Activated CD4-positive, alpha-beta memory T cell treated with anti-CD3 and anti-CD28 coated beads for 36 hours (primary cell): ENCODE data around the gene ABHD15. TPM values are rescaled to one million over a fixed set of nuclear protein-coding genes. Genes with fewer than 3 reads are reported as not detected.

Experiments
- CTCF ChIA-PET: fragments of 350-600 bp; sonication (Branson Sonifier 250); formaldehyde crosslinking; loops from one replicate; lab custom pipeline; 2021; ENCODE audit warnings: antibody characterized with exemption, inconsistent platforms; lab: Charles Lee
- POLR2A ChIA-PET: fragments of 350-600 bp; sonication (Branson Sonifier 250); formaldehyde crosslinking; loops from one replicate; lab custom pipeline; 2021; ENCODE audit warnings: antibody characterized with exemption; lab: Charles Lee
- DNase-seq: peaks from one replicate; pipeline ENCODE4 v3.0.0-alpha.2; 2020
- H3K27ac Mint-ChIP-seq: one replicate; pipeline ENCODE4 v1.8.0; 2021; ENCODE audit warnings: mixed read lengths
- H3K27me3 Mint-ChIP-seq: one replicate; pipeline ENCODE4 v1.8.0; 2021; ENCODE audit warnings: mixed read lengths
- H3K36me3 Mint-ChIP-seq: one replicate; pipeline ENCODE4 v1.8.0; 2021; ENCODE audit warnings: mixed read lengths
- H3K4me1 Mint-ChIP-seq: one replicate; pipeline ENCODE4 v1.8.0; 2021; ENCODE audit warnings: low read depth, mixed read lengths
- H3K4me3 Mint-ChIP-seq: one replicate; pipeline ENCODE4 v1.8.0; 2021; ENCODE audit warnings: mild to moderate bottlenecking, mixed read lengths
- H3K9me3 Mint-ChIP-seq: one replicate; pipeline ENCODE4 v1.8.0; 2021; ENCODE audit warnings: mixed read lengths
- intact Hi-C: fragments of 100-400 bp; cut with micrococcal nuclease; formaldehyde crosslinking; loops from one replicate; pipeline ENCODE4 v1.15.1; 2023
- total RNA-seq, 2 experiments: library from RNA; stranded (reverse); gene quantifications; one replicate each; pipeline ENCODE4 v1.2.3, GENCODE V29; 2021

ABHD15 gene
- total RNA-seq, 2 experiments from 2014 or later, result 8.9 to 9.8 TPM

- peaks cover 41% of the 10 kb centered on the region for H3K4me1 Mint-ChIP-seq
- ChIA-PET POLR2A (interaction anchor here (1.2 to 3.2 kb wide), 4 partner anchors 11 to 24 kb away, joined by 3 to 13 read pairs (median 4); no protein-coding TSS in a partner anchor), CTCF (interaction anchor here (1.0 to 5.0 kb wide), 9 partner anchors 11 to 219 kb away, joined by 3 to 159 read pairs (median 6); partner anchors contain the start of genes ABHD15 and TP53I13)
- peak; percentile 63 for DNase-seq
- no peak overlapping the region for H3K27ac Mint-ChIP-seq
- no peaks in the 10 kb centered on the region for H3K27me3 Mint-ChIP-seq
- H3K9me3 Mint-ChIP-seq, result no peaks in the 10 kb centered on the region
- no peaks in the 10 kb centered on the region for H3K36me3 Mint-ChIP-seq
- intact Hi-C loops, result no loop called here
- peak overlapping the region; percentile 73 for H3K4me3 Mint-ChIP-seq
These were observed 27.0 kb upstream of the ABHD15 start for GRCh38 chr17:29593591-29594518.

- Mint-ChIP-seq H3K27me3 (no peaks in the 10 kb centered on the region), H3K4me1 (peaks cover 44% of the 10 kb centered on the region), H3K9me3 (no peaks in the 10 kb centered on the region), H3K4me3 (peak within 1 kb of the TSS; percentile 91), H3K36me3 (peaks cover 2% of the 10 kb centered on the region), H3K27ac (no peak within 1 kb of the TSS)
- DNase-seq, result peak; percentile 59
- CTCF ChIA-PET, result interaction anchor here (0.7 to 5.0 kb wide), 12 partner anchors 10 to 297 kb away, joined by 3 to 159 read pairs (median 12); partner anchors contain the start of genes ABHD15 and TP53I13
- intact Hi-C loops, result no loop called here
- POLR2A ChIA-PET, result interaction anchor here (1.2 to 3.2 kb wide), 6 partner anchors 10 to 25 kb away, joined by 3 to 13 read pairs (median 4); no protein-coding TSS in a partner anchor
These were observed 26.2 kb upstream of the ABHD15 start, which contains the start of gene ANKRD13B for GRCh38 chr17:29592850-29593551. TSS of gene ANKRD13B (plus strand) at chr17:29593132. CDS start at chr17:29593622, 490 bp downstream.

GRCh38 chr17:29591737-29592608, 25.1 kb upstream of the ABHD15 start:
- peak overlapping the region; percentile 91 for H3K4me3 Mint-ChIP-seq
- peak overlapping the region; percentile 56 for H3K27ac Mint-ChIP-seq
- H3K27me3 Mint-ChIP-seq, result no peaks in the 10 kb centered on the region
- no peaks in the 10 kb centered on the region for H3K9me3 Mint-ChIP-seq
- ChIA-PET POLR2A (interaction anchor here (0.6 to 3.2 kb wide), 7 partner anchors 9 to 495 kb away, joined by 3 to 13 read pairs (median 3); no protein-coding TSS in a partner anchor), CTCF (interaction anchor here (0.5 to 5.0 kb wide), 24 partner anchors 9 to 454 kb away, joined by 3 to 159 read pairs (median 5); partner anchors contain the start of genes ABHD15, CORO6 and TP53I13)
- DNase-seq, result peak; percentile 90
- H3K4me1 Mint-ChIP-seq, result peaks cover 54% of the 10 kb centered on the region
- intact Hi-C loops, result loop anchor here (1.0 kb wide), 2 partner anchors 12 to 23 kb away; no protein-coding TSS in a partner anchor
- peaks cover 2% of the 10 kb centered on the region for H3K36me3 Mint-ChIP-seq

GRCh38 chr17:29591146-29591736, 24.4 kb upstream of the ABHD15 start:
- no peaks in the 10 kb centered on the region for H3K9me3 Mint-ChIP-seq
- POLR2A ChIA-PET, result interaction anchor here (0.8 to 3.2 kb wide), 5 partner anchors 10 to 27 kb away, joined by 3 to 13 read pairs (median 5); no protein-coding TSS in a partner anchor
- DNase-seq, result peak; percentile 61
- peaks cover 61% of the 10 kb centered on the region for H3K4me1 Mint-ChIP-seq
- intact Hi-C loops, result loop anchor here (1.0 kb wide), 2 partner anchors 11 to 24 kb away; no protein-coding TSS in a partner anchor
- peak overlapping the region; percentile 56 for H3K27ac Mint-ChIP-seq
- no peaks in the 10 kb centered on the region for H3K27me3 Mint-ChIP-seq
- peak overlapping the region; percentile 91 for H3K4me3 Mint-ChIP-seq
- CTCF ChIA-PET, result interaction anchor here (0.7 to 5.0 kb wide), 15 partner anchors 8 to 340 kb away, joined by 3 to 159 read pairs (median 9); partner anchors contain the start of genes ABHD15, CORO6 and TP53I13
- peaks cover 2% of the 10 kb centered on the region for H3K36me3 Mint-ChIP-seq

GRCh38 chr17:29590411-29591145, 23.7 kb upstream of the ABHD15 start:
- H3K27ac Mint-ChIP-seq, result peak overlapping the region; percentile 90
- peaks cover 68% of the 10 kb centered on the region for H3K4me1 Mint-ChIP-seq
- intact Hi-C loops, result loop anchor here (1.0 kb wide), 3 partner anchors 10 to 25 kb away; partner anchors contain the start of gene ABHD15
- peaks cover 2% of the 10 kb centered on the region for H3K36me3 Mint-ChIP-seq
- ChIA-PET CTCF (interaction anchor here (0.9 to 5.0 kb wide), 11 partner anchors 7 to 341 kb away, joined by 3 to 159 read pairs (median 12); partner anchors contain the start of genes ABHD15, CORO6 and TP53I13), POLR2A (interaction anchor here (0.8 to 1.8 kb wide), 3 partner anchors 9 to 27 kb away, joined by 3 to 5 read pairs (median 5); no protein-coding TSS in a partner anchor)
- H3K4me3 Mint-ChIP-seq, result peak overlapping the region; percentile 91
- DNase-seq, result no peak
- no peaks in the 10 kb centered on the region for H3K9me3 Mint-ChIP-seq
- H3K27me3 Mint-ChIP-seq, result no peaks in the 10 kb centered on the region

GRCh38 chr17:29589524-29590410, 22.9 kb upstream of the ABHD15 start, which contains the start of gene GIT1:
TSS of gene GIT1 (minus strand) at chr17:29589648. CDS start at chr17:29589378, 270 bp downstream.
- Mint-ChIP-seq H3K36me3 (peaks cover 2% of the 10 kb centered on the region), H3K27me3 (no peaks in the 10 kb centered on the region), H3K9me3 (no peaks in the 10 kb centered on the region), H3K4me3 (peak within 1 kb of the TSS; percentile 94), H3K27ac (peak within 1 kb of the TSS; percentile 90), H3K4me1 (peaks cover 74% of the 10 kb centered on the region)
- intact Hi-C loops, result loop anchor here (1.0 to 10.0 kb wide), 2 partner anchors 22 to 345 kb away; partner anchors contain the start of genes ABHD15 and SSH2
- DNase-seq, result peak; percentile 88
- ChIA-PET POLR2A (interaction anchor here (0.6 to 1.3 kb wide), 3 partner anchors 9 to 295 kb away, joined by 3 to 4 read pairs (median 3); no protein-coding TSS in a partner anchor), CTCF (interaction anchor here (1.4 to 5.0 kb wide), 9 partner anchors 11 to 220 kb away, joined by 4 to 159 read pairs (median 25); partner anchors contain the start of genes ABHD15 and TP53I13)

- no peaks in the 10 kb centered on the region for H3K9me3 Mint-ChIP-seq
- H3K27ac Mint-ChIP-seq, result peak overlapping the region; percentile 86
- H3K4me1 Mint-ChIP-seq, result peaks cover 71% of the 10 kb centered on the region
- CTCF ChIA-PET, result interaction anchor here (1.2 to 2.2 kb wide), 8 partner anchors 9 to 342 kb away, joined by 3 to 21 read pairs (median 8); partner anchors contain the start of genes ABHD15 and TP53I13
- H3K27me3 Mint-ChIP-seq, result no peaks in the 10 kb centered on the region
- POLR2A ChIA-PET, result interaction anchor here (0.6 to 4.1 kb wide), 8 partner anchors 15 to 294 kb away, joined by 3 to 21 read pairs (median 4); partner anchors contain the start of genes ABHD15 and TP53I13
- intact Hi-C loops, result loop anchor here (10.0 kb wide), 1 partner anchor 346 kb away; the partner anchor contains the start of gene SSH2
- DNase-seq, result peak; percentile 68
- peaks cover 2% of the 10 kb centered on the region for H3K36me3 Mint-ChIP-seq
- peak overlapping the region; percentile 94 for H3K4me3 Mint-ChIP-seq
These were observed 21.9 kb upstream of the ABHD15 start for GRCh38 chr17:29588562-29589411.
